GM18499 (cell line): Measurements from ENCODE around the gene KRT76.

Experiments
- ATAC-seq: cut with Tn5 transposase; IDR thresholded peaks from one replicate; pipeline ENCODE4 v1.9.1; 2021; ENCODE audit warnings: moderate number of reproducible peaks; ENCODE audit not compliant: insufficient read depth, unreplicated experiment

The KRT76 gene

DNA sequence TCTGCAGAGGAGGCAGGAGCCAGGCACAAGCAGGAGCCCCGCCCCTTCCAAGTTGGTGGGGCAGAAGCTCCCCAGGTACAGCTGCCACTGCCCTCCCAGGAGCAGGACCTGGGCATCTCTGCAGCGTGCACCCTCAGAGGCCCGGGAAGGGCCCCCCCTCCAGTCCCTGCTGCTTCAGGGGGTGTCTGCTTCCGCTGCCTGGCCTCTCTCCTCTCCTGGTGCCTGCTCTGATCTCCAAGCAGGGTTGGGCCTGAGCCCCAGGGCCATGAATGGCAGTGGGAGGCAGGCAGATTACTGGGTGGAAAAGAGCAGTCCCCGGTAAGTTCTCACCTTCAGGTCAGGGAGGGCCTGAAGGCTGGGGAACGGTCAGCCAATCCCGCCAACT is 35.0 kb downstream of the KRT76 start:
- no peak for ATAC-seq

DNA sequence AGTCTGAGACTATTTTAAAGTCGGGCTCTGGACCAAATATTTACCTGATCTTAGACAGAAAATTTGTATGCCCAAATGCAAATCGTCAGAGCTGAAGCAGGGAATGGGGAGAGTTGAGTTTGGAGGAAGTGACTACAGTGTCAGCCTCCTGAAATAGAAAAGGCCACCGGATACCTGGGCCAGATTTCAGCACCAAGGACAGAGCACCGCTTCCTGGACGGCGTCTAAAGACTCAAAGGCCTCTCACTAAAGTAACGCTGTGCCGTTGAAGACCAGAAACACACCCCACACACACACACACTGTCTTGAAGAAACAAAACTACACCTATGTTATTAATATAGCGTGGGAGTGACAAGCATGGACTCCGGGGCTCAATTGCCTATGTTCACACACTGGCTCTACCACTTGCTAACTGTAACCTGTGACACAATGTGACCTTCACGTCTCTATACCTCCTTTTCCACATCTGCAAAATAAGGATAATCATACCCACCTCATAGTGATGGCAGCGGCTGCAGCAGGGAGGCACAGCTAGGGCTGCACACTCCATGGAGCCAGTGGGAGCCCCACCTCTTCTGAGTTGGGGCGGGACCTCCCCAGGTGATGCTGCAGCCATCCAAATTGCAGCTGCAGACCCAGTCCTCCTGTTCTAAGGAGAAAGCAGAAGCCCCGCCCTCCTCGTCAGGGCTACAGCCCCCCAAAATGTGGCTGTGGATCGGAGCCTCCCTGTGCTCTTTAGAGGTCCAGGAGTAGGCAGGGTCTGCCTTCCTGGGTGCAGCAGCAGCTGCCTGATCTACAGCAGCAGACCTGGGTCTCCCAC is 35.6 kb downstream of the KRT76 start:
- no peak for ATAC-seq

DNA sequence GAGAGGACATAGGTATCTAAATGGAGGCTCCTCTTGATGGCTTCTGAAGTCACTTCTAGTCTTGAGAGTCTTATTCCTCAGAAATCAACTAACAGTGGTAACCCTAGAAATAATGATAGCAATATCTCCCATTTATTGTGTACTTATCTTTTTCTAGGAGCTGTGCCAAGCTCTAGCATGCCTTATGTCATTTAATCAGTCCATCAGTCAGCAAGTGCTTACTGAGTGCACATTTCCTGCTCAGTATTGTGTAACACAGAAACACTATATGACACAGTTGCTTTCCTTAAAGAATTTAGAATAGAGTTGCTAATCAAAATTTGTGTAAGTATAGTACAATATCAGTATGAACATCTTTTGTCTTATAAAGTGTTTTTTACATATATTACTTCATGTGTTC is 36.6 kb downstream of the KRT76 start:
- ATAC-seq: no peak

DNA sequence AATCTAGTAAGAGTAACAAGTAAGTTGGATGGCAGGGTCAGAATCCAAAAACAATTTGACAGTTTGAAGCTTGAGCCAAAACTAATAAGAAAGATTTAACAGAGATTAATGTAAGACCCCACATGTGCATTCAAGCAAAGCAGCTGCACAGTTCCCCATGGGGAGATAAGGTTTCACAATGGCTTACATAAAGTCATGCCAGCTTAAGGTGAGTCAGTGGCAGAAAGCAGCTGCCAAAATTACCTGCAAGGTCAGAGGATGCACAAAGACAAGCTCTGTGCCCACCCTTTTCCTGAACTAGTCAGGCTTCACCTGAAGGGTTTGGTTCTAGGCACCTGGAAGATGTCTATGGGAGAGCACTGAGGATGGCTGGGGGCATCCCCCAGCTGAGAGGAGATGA is 37.2 kb downstream of the KRT76 start:
- ATAC-seq: no peak

DNA sequence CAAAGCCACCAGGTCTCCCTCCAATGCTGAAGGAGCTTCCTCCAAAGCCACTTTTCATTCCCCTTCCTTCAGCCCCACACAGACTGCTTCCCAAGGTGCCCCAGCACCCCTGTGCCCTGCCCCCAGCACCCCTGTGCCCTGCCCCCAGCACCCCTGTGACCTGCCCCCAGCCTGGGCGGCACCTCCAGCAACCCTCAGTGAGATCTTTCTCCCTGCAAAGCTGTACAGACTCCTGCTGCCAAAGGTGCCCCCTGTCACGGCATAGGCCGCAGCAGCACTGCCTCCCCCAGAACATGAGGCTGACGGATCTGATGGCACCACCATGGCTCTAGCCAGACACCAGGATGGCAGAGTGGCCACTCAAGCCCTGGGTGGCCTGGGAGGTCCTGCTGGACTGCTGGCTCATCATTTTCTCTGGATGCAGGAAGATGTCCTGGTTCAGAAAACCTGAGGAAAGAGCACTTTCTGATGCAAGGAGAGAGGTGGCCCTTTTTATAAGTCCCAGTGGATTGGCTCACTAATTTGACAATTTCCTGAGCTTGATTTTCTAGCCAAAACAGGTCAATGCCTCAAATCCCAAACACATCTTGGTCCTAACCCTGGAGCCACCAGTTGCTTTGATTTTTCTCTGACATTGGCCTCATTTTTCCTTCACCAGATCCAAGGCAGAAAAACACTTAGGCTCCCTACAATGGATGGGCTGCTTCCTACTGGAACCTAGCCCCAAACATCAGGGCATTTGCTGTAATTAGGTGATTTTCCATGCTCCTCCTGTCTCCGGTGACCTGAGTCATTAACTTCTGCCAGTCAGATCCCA is 41.1 kb downstream of the KRT76 start:
- no peak for ATAC-seq

DNA sequence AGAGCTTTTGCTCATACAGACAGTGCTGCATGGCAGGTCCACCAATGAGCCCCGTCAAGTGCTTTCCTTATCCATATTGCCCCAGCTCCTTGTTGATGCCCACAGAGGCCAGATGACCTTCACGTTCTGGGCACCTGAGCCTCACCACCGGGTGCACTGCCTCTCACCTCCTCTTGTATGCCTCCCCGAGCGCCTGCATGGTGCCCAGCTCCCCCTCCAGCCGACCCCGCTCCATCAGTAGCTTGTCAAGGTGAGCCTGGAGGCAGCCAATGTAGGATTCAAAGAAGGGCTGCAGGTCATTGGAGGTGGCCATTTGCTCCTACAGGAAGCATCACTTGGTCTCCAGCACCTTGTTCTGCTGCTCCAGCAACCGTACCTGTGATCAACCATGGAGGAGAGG is 42.0 kb downstream of the KRT76 start:
- ATAC-seq: no peak

DNA sequence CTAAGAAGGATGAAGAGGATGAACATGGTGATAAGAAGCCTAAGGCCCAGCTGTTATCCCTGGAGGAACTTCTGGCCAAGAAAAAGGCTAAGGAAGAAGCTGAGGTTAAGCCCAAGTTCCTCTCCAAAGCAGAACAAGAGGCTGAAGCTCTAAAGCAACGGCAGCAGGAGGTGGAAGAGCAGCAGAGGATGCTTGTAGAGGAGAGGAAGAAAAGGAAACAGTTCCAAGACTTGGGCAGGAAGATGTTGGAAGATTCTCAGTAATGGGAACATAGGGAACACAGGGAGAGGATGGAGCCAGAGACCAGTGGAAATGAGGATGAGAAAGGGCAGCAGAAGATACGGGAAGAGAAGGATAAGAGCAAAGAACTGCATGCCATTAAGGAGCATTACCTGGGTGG is 46.4 kb downstream of the KRT76 start:
- ATAC-seq: no peak

DNA sequence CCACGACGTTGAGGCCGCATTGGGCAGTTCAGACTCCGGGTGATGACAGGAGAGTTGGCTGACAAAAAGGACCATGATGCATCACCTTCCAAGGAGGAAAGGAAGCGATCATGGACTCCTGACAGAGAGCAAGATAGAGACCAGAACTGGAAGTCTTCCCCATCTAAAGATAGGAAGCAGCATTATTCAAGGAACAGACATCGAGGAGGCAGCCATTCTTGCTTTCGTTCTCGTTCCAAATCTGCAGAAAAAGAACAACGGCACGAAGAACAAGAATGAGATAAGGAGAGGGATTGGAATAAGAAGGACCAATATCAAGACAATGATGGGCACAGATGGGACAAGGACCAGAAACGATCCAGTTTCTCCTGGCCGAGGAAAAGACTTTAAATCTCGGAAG is 46.8 kb downstream of the KRT76 start:
- ATAC-seq: no peak

DNA sequence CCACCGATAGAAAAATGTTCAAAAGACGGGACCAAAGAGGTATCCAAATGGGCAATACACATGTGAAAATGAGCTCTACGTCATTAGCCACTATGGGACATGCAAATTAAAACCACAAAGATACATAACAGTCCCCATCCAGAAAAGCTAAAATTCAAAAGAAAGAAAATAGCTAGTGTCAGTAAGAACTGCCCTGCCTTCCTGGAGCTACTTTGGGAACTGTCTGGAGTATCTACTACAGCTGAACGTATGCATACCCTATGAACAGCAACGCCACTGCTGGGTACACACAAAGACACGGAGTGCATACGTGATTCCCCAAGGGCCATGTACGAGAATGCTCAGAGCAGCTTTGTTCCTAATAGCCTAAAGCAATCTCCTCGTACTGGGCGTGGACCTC is 48.0 kb downstream of the KRT76 start:
- ATAC-seq: no peak

DNA sequence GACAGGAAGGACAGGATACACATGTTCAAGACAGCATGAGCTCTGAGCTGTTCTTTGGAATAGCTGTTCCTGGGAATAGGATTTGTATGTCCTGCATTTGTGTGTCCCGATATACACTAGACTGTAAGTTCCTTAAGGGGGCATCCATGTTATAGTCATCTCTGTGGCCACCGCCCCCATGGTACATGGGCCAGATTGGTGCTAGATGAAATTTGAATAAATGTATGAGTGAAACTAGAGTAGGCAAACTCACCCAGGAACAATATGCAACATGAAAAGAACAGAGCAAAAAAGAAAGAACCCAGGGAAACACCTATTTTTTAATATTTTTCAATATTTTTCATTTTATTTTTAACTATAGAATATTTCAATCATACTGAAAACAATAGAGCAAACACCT is 48.8 kb downstream of the KRT76 start:
- ATAC-seq: no peak

DNA sequence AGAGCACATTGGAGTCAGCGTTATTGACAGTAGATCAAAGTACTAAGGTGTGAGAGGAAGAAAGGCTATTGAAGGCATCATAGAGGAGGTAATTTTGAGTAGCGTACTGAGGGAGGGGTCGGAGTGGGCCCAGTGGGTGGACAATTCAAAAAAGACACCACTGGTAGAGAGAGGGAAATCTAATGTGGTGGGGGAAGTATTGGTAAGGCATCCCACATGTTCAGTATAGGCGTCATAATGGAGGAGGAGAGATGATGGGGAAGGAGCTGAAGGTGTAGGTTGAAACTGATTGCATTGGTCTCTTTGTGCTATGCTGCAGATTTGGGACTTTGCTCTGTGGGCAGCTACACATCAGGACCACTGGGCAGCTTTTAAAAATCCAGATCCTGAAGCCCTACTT is 50.1 kb downstream of the KRT76 start:
- ATAC-seq: no peak

DNA sequence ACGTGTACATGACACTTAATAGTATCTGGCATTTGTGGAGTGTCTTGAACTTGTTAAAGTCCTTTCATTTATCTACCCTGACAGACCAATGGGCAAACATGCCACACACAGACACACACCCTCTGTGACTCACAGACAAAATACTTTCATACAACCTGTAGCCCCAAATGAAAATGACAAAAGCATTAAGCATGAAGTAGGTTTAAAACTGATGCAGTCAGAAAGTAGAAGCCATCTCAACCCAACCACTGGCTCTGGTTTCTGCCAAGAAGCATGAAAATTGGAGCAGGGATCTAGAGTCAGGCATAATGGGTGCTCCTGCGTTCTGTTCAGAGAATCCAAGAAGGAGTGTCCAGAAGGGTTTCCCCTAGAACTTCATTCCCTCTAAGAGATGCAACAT is 50.7 kb downstream of the KRT76 start:
- ATAC-seq: no peak

DNA sequence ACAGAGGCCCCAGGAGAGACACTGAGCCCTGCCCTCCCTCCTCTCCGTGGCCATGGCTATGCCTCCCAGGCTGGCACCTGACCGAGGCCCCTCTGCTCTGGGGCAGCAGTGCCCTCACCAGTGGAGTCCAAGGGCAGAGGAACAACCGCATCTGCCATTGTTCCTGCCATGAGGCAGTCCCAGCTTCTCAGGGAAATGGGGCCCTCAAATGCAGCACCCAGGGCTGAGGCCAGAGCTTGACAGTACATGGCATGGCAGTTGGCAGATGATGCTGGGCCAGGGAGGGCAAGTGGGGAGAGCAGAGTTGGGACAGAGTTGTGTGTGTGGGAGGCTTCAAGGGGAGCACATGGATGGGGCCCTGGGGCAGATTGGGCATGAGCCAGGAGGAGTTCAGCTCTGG is 52.8 kb downstream of the KRT76 start:
- no peak for ATAC-seq

DNA sequence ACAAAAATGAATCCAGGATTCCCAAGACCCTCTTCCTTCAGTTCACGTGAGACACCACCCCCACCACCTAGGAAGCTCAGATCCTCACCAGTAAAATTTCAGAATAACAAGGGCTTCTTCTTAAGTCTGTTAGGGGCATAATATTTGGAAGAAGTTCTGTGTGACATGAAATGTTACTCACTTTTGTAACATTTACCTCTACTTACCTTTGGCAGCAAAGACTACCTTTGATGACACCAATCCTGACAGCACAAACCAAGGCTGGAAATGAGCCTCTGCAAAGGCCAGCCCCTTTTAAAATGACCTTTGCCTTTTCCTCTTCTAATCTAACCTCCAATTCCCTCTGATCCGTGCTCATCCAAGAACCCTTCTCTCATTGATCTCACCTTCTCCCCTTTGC is 54.5 kb downstream of the KRT76 start:
- no peak for ATAC-seq

DNA sequence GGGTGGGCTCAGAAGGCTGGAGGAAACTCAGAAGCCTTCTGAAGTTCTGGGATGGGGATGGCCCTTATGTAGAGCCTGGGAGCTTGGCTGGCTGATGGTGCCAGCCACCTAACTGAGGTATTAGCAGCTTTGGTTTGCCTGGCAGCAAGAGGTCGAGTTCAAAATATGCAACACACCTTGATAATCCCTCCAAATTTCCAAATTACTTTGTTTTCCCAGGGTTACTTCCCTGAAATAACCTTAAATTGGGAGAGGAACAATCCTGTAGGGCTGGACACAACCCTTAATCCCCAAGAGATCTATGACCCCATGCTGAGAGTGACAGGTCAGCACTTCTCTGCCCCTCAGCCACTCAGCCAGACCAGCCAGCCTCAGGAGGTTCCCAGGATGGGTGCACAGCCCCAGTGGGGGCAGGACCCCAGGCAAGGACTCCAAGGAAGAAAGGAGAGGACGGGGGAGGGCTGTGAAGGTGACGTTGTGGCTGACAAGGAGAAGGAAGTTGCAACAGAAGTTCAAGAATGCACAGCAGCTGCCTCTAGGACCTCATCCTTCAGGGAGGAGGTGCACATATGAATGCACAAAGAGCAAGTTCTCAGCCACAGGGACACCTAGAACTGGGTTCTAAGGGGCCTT is 55.2 kb downstream of the KRT76 start:
- no peak for ATAC-seq

DNA sequence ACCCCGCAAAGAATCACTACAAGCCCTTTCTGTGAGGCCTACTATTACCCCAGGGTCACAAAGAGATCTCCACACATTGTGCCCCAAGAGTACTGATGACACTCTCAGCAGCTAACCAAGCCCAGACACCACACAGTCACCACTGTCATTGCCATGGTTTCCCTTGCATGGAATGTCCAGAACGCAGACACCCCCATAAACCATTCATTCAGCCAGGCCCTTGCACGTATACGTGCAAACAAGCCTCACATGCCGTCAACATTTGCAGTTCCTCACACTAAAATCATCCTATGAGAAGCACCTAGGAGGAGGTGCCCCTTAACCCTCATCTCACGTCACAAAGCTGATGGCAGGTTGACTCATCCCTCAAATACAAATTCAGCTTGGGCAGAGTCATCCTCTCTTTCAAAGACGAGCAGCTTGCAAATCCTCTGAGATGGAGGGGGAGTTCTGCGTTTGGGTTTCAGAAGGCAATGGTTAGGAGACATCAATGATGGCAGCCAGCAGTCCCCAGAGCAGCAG is 56.7 kb downstream of the KRT76 start:
- no peak for ATAC-seq
